SU-DHL-6 (cell line): ENCODE results near the gene NCEH1.

Experiments used
- CTCF ChIP-seq: fragments of 200-600 bp; sonication (generic); IDR thresholded peaks from one replicate; pipeline ENCODE4 v1.5.1; 2017; ENCODE audit warnings: antibody characterized with exemption, mild to moderate bottlenecking, low read length, moderate library complexity; ENCODE audit not compliant: insufficient read depth, poor library complexity, severe bottlenecking
- EZH2phosphoT487 ChIP-seq: fragments of 200-600 bp; sonication (generic), shearing (Covaris generic); conservative IDR thresholded peaks from 2 replicates; pipeline ENCODE4 v1.6.1; 2018; ENCODE audit warnings: mild to moderate bottlenecking, antibody characterized with exemption, low read length, moderate library complexity, mixed read lengths

GRCh38 chr3:172586436-172586835 is 124.4 kb downstream of the NCEH1 start:
- TF ChIP-seq CTCF (no peak), EZH2phosphoT487 (no peak)
